ENCODE data around the gene CAMK2N1.

Gene CAMK2N1

DNA sequence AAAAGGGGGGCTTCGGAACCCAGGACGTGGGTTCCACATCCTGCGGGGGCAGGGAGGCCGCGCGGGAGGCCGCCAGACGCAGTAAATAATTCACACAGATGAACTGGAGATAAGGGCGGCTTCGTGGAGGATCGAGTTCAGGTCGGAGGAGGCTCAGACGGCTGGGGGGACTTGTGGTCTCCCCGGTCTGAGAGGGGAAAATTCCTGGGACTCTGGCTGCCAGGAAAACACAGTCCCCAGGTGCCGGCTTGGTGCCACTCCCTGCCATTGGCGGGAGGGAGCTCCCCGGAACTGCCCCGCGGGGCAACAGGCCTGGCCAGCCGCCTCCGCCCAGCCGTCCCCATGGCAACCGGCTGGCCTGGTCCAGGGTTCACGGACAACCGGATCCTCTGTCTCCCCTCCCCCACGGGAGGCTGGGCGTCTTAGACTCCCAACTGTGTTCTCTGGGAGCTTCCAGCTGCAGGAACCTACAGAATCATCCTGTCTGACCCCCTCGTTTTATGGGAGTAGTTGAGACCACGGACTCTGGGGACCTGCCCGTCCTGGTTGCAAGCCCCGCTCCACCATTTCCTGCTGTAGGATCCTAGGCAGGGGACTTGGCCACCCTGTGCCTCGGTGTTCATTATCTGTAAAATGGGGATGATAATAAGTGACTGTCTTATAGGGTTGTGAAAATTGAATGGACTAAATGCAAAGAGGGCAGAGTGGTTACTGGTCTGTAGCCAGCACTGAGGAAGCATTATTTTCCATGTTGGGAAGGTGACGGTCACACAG, 9.6 kb downstream of the CAMK2N1 start:
- peak; percentile 96 for TF ChIP-seq GATA2 (IDR thresholded peaks at IDR 0.05; ENCODE audit: low read depth, low read length)
- no peak for TF ChIP-seq GATA3 (IDR thresholded peaks at IDR 0.05; ENCODE audit: low read depth, low read length)

DNA sequence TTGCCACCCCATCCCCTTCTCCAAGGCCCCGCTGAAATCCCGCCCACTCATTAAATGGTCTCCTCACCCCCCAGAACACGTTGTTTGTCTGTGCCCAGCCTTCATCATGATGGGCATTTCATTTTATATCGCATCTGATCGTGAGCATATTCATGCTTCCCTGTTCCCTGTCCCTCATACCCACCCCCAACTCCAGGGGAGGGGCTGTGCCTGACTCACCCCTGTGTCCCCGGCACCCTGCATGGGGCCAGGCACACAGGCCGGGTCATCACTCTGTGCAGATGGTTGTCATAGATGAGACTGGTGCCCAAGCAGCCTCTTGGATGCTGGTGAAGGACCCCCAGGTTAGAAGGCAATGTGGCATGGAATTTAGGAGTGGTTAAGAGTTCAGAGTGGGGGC, 11.0 kb downstream of the CAMK2N1 start:
- no peak for TF ChIP-seq GATA3 (IDR thresholded peaks at IDR 0.05; ENCODE audit: low read depth, low read length)
- no peak for TF ChIP-seq GATA2 (IDR thresholded peaks at IDR 0.05; ENCODE audit: low read depth, low read length)

- TF ChIP-seq GATA2 (IDR thresholded peaks at IDR 0.05; ENCODE audit: low read depth, low read length) = no peak
- no peak for TF ChIP-seq GATA3 (IDR thresholded peaks at IDR 0.05; ENCODE audit: low read depth, low read length)
These were observed 11.6 kb downstream of the CAMK2N1 start for GRCh38 chr1:20474333-20474975.

GRCh38 chr1:20473894-20474293, 12.1 kb downstream of the CAMK2N1 start:
- TF ChIP-seq GATA2 (IDR thresholded peaks at IDR 0.05; ENCODE audit: low read depth, low read length) (no peak), GATA3 (IDR thresholded peaks at IDR 0.05; ENCODE audit: low read depth, low read length) (no peak)

DNA sequence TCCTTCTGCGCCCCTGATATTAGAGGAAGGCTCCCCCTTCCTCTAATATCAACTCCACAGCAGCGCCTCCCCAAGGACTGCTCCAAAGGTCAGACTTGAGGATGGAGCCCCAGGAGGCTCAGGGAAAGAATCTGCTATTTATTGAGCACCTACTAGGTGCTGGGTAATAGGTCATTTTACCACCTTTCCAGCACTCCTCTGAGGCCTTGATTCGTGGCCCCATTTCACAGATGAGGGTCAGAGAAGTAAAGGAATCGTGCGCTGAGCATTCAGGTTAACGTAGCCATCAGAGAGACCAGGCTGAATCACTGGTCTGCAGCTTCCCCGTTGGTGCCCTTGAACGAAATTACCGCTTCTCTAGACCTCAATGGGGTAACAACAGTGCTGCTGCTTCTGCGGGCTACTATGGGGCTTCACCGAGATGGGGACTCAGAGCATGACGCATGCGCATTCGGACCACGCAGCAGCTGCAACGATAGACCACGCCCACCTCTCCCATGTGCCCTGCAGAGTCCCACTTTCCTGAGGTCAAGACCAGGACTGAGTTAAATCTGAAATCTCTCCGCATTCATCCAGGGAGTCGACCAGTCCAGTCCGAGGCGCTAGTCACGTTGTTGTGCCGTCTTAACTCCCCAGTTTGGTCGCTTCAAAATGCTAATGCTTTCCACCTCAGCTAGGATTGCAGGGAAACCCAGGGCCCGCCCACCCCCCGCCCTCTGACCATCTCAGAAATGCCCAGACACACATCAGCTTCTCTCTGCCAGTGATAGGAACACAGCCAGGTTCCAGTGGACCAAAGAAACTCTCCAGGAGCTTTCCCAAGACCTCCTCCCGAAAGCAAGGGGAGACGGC, 12.9 kb downstream of the CAMK2N1 start:
- TF ChIP-seq GATA2 (IDR thresholded peaks at IDR 0.05; ENCODE audit: low read depth, low read length) (no peak), GATA3 (IDR thresholded peaks at IDR 0.05; ENCODE audit: low read depth, low read length) (no peak)

- TF ChIP-seq GATA2 (IDR thresholded peaks at IDR 0.05; ENCODE audit: low read depth, low read length) (no peak), GATA3 (IDR thresholded peaks at IDR 0.05; ENCODE audit: low read depth, low read length) (no peak)
These were observed 13.9 kb downstream of the CAMK2N1 start for GRCh38 chr1:20472121-20472520.

DNA sequence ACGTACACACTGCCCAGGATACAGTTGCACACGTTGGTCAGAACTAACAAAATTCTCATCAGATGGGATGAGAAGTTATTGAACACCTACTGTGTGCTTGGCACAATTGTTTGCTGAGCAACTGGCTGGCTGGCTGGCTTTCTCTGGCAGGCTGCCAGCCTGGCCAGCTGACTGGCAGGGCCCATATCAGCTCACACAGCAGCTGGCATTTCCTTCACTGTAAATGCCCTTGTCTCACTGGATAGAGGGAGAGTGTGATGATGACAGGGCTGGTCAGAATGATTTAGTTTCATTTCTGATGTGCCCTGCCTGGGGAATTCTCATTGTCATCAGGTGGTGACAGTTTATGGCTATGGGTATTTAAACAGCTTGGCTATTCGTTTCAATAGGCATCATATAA, 15.8 kb downstream of the CAMK2N1 start:
- TF ChIP-seq GATA3 (IDR thresholded peaks at IDR 0.05; ENCODE audit: low read depth, low read length) = no peak
- TF ChIP-seq GATA2 (IDR thresholded peaks at IDR 0.05; ENCODE audit: low read depth, low read length) = 0 out of 2 replicates have a peak, but pooled peaks have one; percentile 11

DNA sequence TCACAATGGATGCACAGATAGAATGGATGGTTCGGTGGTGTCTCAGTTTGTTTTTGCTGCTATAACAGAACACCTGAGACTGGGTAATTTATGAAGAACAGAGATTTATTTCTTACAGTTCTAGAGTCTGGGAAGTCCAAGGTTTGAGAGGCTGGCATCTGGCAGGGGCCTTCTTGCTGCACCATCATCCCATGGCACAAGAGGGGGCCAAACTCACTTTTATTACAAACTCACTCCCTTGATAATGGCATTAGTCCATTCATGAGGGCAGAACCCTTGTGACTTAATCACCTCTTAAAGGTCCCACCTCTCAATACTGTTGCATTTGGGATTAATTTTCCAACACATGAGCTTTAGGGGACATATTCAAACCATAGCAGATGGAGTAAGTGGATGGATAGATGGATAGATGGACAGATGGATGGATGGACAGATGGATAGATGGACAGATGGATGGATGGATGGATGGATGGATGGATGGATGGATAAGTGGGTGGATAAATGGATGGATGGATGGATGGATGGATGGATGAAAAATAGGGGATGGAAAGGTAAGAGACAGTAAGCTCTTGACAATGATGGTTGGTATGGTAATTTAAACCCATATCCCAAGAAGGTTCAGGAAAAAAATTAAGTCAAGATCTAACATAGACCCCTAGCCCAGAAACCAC, 16.5 kb downstream of the CAMK2N1 start:
- no peak for TF ChIP-seq GATA3 (IDR thresholded peaks at IDR 0.05; ENCODE audit: low read depth, low read length)

- TF ChIP-seq GATA2 (IDR thresholded peaks at IDR 0.05; ENCODE audit: low read depth, low read length) (no peak), GATA3 (IDR thresholded peaks at IDR 0.05; ENCODE audit: low read depth, low read length) (no peak)
These were observed 19.7 kb downstream of the CAMK2N1 start for GRCh38 chr1:20466273-20466672.

DNA sequence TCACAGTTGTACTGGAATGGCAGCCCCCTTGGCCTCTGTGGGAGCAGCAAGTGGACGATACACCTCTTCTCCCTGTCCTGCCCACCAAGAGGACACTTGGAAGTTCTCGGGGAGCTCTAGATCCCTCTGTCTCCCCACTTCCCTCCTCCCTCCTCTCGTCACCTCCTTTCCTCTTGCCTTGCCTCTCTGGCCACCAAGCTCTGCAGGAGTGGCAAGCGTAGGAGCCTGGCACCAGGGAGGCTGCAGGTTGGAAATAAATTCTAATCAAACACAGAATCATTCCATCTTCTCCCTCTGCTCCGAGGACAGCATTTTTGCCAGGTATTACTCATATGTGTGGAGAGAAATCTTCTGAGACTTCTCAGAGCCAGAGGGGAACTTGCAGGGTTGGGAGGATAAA, 20.8 kb downstream of the CAMK2N1 start:
- TF ChIP-seq GATA2 (IDR thresholded peaks at IDR 0.05; ENCODE audit: low read depth, low read length) = no peak
- TF ChIP-seq GATA3 (IDR thresholded peaks at IDR 0.05; ENCODE audit: low read depth, low read length) = no peak

- TF ChIP-seq GATA3 (IDR thresholded peaks at IDR 0.05; ENCODE audit: low read depth, low read length) (no peak), GATA2 (IDR thresholded peaks at IDR 0.05; ENCODE audit: low read depth, low read length) (no peak)
These were observed 22.5 kb downstream of the CAMK2N1 start for GRCh38 chr1:20463502-20463901.

- no peak for TF ChIP-seq GATA2 (IDR thresholded peaks at IDR 0.05; ENCODE audit: low read depth, low read length)
- no peak for TF ChIP-seq GATA3 (IDR thresholded peaks at IDR 0.05; ENCODE audit: low read depth, low read length)
These were observed 23.6 kb downstream of the CAMK2N1 start for GRCh38 chr1:20462397-20462796.

DNA sequence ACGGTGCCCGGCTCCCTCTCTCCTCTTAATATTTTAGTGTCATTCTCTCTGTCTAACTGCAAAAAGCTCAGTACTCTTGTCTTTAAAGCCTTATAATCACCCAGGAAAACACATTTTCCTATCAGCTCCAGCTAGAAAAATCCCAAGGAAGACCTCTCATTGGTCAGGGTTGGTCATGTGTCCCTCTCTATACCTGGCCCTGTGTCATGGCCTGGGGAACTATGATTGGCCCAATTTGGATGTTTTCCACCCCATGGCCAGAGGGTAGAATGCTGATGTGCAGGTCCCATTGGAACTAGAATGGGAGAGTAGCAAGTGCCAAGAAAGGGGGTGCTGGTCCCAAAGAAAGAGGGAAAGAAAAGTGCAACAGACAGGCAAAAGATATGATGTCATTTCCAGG, 27.3 kb downstream of the CAMK2N1 start:
- no peak for TF ChIP-seq GATA2 (IDR thresholded peaks at IDR 0.05; ENCODE audit: low read depth, low read length)
- TF ChIP-seq GATA3 (IDR thresholded peaks at IDR 0.05; ENCODE audit: low read depth, low read length) = no peak

DNA sequence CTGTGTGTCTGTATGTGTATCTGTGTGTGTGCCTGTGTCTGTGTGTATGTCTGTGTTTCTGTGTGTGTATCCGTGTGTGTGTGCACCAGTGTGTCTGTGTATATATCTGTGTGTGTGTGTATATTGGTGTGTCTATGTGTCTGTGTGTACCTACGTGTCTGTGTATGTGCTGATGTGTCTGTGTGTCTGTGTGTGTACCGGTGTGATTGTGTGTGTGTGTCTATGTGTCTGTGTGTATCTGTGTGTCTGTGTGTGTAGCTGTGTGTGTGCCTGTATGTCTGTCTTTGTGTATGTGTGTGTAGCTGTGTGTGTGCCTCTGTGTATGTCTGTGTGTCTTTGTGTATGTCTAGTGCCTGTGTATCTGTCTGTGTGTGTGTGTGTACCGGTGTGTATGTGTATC, 32.0 kb downstream of the CAMK2N1 start:
- no peak for TF ChIP-seq GATA3 (IDR thresholded peaks at IDR 0.05; ENCODE audit: low read depth, low read length)
- TF ChIP-seq GATA2 (IDR thresholded peaks at IDR 0.05; ENCODE audit: low read depth, low read length) = no peak
